ENCODE data around the gene GCLM. TPM values are rescaled to one million over a fixed set of nuclear protein-coding genes. Genes with fewer than 3 reads are reported as not detected.

GCLM gene
- total and polyA plus RNA-seq, 9 of the 15 experiments (the other 6 are each of a cell fraction or from before 2014, with no cell fraction given) = 9.3 to 71.6 (median 24.5) TPM

- TF ChIP-seq POLR3A (IDR thresholded peaks at IDR 0.05; ENCODE audit: borderline replicate concordance, extremely low read depth, insufficient read depth, insufficient read length) (no peak), HOXB6 (CRISPR knock-in tag; IDR thresholded peaks at IDR 0.05; ENCODE audit: borderline replicate concordance) (no peak), SUPT5H (IDR thresholded peaks at IDR 0.05) (peak; percentile 69), TBL1XR1 (IDR thresholded peaks at IDR 0.05; ENCODE audit: low read length in 2 of 2) (no peak), HES1 (IDR thresholded peaks at IDR 0.05; ENCODE audit: low read depth) (peak; percentile 70), ZNF407 (IDR thresholded peaks at IDR 0.05; ENCODE audit: low read depth) (no peak), SP2 (IDR thresholded peaks at IDR 0.05; ENCODE audit: extremely low read depth, low read depth, low read length, poor library complexity, severe bottlenecking) (no peak), ELF1 (tag; IDR thresholded peaks at IDR 0.05) (peak; percentile 61), TOE1 (IDR thresholded peaks at IDR 0.05; ENCODE audit: borderline replicate concordance) (peak; percentile 26; the same call in 1 of the 2 replicates), TOE1 (CRISPR knock-in tag; IDR thresholded peaks at IDR 0.05; ENCODE audit: borderline replicate concordance, low read depth) (no peak), HMG20A (CRISPR knock-in tag; conservative IDR thresholded peaks at IDR 0.05) (no peak), ZBED1 (IDR thresholded peaks at IDR 0.05) (no peak)
- TF ChIP-seq, protein P1, sequence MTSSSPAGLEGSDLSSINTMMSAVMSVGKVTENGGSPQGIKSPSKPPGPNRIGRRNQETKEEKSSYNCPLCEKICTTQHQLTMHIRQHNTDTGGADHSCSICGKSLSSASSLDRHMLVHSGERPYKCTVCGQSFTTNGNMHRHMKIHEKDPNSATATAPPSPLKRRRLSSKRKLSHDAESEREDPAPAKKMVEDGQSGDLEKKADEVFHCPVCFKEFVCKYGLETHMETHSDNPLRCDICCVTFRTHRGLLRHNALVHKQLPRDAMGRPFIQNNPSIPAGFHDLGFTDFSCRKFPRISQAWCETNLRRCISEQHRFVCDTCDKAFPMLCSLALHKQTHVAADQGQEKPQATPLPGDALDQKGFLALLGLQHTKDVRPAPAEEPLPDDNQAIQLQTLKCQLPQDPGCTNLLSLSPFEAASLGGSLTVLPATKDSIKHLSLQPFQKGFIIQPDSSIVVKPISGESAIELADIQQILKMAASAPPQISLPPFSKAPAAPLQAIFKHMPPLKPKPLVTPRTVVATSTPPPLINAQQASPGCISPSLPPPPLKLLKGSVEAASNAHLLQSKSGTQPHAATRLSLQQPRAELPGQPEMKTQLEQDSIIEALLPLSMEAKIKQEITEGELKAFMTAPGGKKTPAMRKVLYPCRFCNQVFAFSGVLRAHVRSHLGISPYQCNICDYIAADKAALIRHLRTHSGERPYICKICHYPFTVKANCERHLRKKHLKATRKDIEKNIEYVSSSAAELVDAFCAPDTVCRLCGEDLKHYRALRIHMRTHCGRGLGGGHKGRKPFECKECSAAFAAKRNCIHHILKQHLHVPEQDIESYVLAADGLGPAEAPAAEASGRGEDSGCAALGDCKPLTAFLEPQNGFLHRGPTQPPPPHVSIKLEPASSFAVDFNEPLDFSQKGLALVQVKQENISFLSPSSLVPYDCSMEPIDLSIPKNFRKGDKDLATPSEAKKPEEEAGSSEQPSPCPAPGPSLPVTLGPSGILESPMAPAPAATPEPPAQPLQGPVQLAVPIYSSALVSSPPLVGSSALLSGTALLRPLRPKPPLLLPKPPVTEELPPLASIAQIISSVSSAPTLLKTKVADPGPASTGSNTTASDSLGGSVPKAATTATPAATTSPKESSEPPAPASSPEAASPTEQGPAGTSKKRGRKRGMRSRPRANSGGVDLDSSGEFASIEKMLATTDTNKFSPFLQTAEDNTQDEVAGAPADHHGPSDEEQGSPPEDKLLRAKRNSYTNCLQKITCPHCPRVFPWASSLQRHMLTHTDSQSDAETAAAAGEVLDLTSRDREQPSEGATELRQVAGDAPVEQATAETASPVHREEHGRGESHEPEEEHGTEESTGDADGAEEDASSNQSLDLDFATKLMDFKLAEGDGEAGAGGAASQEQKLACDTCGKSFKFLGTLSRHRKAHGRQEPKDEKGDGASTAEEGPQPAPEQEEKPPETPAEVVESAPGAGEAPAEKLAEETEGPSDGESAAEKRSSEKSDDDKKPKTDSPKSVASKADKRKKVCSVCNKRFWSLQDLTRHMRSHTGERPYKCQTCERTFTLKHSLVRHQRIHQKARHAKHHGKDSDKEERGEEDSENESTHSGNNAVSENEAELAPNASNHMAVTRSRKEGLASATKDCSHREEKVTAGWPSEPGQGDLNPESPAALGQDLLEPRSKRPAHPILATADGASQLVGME (CRISPR knock-in tag; IDR thresholded peaks at IDR 0.05) = no peak
Measured at GRCh38 chr1:93846206-93846991, 62.8 kb downstream of the GCLM start (continued).

Data from K562 (cell line).